DMS153 (cell line): Measurements from ENCODE around the gene LAMA4.
"Not testable (repeated sequence)": the region's sequence is repeated elsewhere in the genome, so short reads cannot be mapped to it uniquely, and the experiment has no call there.

Experiments used
- DNase-seq: peaks from one replicate; lab custom pipeline; 2025; lab: John Stamatoyannopoulos, UW

Gene LAMA4

GRCh38 chr6:112216662-112217551 is 37.5 kb downstream of the LAMA4 start:
- no peak for DNase-seq

- DNase-seq, result no peak
Observed at GRCh38 chr6:112215488-112216284, 38.7 kb downstream of the LAMA4 start.

- peak; percentile 82 for DNase-seq
Observed at GRCh38 chr6:112214739-112215269, 39.6 kb downstream of the LAMA4 start.

GRCh38 chr6:112210852-112211251 is 43.5 kb downstream of the LAMA4 start:
- no peak for DNase-seq

DNA sequence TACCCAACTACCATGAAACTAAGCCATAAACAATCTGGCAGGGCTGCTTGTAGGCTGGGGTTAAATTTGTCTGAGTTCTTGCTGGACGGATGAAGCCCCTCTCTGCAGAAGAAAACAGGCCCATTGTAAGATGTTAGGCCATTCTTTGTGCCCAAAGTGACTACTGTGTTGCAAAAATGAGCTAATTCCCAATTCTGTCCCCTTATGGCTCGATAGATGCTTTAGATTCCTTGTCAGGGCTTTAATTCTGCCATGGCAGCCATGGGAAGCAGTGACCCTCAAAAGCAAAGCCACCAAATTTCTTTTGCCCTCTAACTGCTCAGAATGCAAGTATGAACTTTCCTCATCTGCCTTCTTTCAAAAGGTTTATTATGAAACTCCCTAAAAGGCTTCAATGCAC is 45.2 kb downstream of the LAMA4 start:
- DNase-seq, result no peak

DNA sequence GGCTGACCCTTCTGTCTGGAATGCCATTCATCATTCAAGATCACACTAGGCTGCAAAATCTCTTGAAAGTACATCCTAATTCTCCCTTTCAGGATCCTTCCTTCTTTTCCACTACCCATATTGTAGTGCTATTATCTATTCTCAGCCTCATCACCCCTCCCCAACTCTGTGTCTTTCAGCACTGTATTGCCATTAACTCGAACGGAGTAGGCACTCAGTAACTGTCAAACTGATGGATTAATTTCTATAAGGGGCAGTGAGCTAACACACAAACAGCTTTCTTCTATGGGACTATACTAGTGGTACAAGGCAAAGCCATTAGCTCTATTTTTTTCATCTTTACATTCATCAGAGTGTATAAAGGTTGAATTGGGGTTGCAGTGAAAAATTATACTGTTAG is 46.6 kb downstream of the LAMA4 start:
- DNase-seq, result no peak

DNA sequence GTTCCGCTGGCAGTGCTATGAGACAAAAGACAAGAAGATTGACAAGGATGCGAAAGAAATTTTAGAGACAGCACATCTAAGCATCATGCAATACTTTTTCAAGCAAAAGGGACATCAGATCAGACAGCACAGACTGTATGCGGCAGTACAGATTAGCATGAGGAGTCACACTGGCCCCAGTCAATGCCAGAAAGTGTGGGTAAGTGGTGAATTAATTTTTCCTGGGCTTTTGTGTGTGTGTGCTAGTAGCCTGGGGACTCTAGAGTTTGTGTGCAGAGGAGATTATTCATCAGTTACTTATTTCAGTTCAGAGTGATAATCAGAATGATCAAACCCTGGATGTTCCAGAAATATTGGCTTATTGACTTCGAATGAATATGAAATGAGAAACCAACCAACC is 47.2 kb downstream of the LAMA4 start:
- DNase-seq, result no peak

- DNase-seq, result no peak
Observed at GRCh38 chr6:112206110-112206458, 48.3 kb downstream of the LAMA4 start.

DNA sequence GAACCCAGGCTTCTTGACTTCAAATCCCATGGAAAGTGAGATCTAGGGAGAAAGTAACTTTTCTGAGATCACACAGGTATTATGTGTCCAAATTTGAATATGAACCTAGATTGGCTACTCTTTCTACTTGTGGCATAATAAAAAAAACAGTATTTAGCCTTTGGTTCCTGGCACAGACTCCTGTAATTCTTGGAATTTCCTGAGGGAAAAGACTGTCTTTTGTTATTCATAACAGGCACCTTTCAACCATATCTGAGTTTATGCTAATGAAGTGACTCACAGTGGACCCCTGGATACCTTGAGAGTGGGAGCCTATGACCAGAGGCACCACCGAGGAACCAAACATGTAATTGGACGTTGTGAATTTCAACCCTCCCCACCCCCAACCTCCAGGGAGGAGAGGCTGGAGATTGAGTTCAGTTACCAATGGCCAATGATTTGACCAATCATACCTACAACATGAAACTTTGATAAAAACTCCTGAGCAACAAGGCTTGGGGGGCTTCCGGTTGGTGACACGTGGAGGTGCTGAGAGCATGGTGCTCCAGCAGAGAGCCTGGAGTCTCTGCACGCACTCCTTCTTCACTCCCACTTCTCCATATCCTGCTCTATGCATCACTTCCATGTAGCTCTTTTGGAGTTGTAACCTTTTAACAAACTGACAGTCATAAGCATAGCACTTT is 48.8 kb downstream of the LAMA4 start:
- no peak for DNase-seq

DNA sequence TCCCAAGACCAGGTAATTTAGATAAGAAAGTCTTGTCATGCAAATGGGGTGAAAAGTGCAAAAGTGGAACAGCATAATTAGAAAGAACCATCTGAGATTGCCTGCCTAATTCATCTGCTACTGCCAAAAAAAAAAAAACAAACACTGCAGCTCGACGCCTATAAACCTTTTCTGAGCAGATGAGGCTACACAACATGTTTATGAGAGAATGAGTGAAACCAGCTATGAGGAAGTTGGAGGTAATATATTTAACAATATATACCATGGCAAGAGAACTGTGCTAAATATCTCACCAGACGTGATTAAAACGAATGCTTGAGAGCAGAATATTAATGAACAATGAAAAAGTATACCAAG is 50.0 kb downstream of the LAMA4 start:
- no peak for DNase-seq

DNA sequence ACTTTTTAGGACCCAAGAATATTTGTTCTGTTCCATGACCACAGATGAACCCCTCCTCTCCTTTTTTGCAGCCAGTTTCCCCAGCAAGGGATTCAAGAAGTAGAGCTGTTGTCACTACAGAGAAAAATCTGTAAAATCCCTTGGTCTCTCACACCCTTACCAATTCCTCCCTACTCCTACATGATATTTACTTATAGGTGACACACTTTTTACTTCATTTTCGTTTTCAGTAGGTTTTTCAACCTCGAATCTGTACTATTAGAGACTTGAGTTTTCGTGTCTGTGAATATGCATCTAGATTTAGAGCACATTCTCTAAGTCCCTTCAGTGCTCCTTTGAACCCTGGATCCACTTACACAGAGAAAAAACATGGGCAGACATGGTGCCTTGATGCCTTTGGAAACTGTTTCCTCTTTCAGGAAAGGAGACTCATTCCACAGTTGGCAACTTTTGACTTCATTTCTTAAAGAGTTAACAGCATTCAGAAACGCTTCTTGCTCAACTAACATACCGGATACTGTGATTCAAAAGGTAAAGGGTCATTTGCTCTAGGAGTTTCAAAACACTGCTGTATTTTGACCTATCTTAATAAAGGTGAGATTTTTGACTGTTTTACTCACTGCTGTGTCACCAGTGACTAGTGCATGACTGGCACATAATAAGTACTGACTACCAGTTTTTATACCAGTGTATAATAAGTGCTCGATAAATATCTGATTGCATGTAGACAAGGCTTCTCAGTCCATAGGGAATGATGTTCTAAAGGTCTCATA is 50.6 kb downstream of the LAMA4 start:
- DNase-seq, result no peak

DNA sequence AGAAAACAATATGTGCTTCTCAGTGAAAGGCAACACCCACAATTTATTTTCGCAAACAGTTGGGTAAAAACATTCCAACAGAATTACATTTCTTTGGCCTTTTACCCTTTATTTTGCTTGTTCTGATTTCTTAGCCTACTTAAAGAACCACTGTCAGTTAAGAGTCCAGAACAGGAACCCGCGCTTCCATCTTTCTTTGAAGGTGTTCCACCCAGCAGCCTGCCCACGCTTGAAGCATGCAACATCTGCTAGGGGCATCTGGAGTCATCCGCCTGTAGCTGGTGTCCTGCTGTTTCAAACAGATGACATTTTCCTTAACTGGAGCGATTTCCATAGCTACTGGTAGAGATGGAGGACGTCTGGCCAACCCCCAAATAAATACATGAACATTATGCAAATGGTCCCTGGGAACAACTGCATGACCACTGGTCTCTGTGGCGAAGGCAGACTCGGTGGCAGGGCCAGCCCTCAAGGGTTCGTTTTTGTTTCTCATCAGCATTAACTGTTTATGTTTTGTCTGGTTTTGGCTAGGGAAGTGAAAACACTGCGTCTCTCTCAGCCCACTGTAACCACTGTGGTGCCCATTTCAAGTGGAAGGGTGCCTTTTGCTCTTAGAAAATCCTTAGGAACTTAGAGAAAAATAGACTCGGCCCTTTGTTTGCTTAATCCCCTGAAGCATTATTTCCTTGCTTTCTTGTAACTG is 51.6 kb downstream of the LAMA4 start:
- no peak for DNase-seq

GRCh38 chr6:112200185-112200914 is 54.0 kb downstream of the LAMA4 start:
- not testable (repeated sequence) for DNase-seq

- DNase-seq, result no peak
Observed at GRCh38 chr6:112199001-112199403, 55.4 kb downstream of the LAMA4 start.

DNA sequence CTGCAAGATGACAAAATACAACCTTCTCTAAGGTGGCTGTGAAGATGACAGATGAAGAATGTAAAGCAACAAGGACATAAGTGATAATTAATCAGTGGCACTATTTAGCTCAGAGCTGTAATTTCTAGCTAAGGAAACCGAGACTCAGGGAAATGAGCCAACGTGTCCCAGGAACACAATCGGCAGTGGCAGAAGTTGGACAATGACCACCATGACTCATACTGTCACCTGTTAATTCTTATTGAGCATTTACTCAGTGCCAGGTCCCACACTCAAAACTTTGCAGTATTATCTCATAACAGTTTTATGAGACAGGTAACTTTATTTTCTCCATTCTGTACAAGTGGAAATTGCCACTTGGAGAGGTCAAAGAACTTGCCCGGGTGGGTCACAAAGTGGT is 55.8 kb downstream of the LAMA4 start:
- no peak for DNase-seq

DNA sequence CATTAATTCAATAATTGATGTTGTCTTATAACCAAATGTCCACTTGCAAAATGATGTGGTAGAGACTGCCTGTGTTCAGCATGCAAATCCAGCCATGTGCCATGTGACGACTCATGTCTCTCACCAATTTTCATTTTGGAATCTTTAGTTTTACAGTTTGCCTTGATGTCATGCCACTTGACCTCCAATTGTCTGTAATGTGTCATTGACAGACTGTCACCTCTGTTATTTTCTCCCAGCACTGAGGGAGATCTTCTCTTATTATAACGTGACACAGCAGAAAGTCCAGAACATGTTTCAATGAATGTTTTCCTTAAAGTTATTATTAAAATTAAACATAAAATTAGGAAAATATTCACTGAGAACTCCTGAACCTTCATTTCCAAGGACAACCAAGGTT is 56.7 kb downstream of the LAMA4 start:
- DNase-seq, result no peak

- DNase-seq, result no peak
Observed at GRCh38 chr6:112196306-112196705, 58.1 kb downstream of the LAMA4 start.

DNA sequence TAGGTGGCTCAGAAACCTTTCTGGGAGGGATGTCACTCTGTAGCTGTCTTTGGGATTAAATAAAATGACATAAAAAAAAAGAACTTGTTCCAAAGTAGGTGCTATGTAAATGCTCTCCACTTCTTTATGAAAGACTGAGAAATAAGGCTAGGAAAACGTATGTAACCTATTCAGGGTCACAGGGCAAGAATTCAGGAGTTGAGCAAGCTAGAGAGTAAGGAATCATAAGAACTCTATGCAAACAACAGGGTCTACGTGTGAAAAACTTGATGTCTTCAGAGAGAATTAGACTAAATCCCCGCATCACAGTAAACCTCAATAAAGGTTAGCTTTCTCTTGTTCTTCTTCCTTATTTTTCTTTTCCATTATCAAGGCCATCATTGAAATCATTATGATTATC is 59.2 kb downstream of the LAMA4 start:
- no peak for DNase-seq

DNA sequence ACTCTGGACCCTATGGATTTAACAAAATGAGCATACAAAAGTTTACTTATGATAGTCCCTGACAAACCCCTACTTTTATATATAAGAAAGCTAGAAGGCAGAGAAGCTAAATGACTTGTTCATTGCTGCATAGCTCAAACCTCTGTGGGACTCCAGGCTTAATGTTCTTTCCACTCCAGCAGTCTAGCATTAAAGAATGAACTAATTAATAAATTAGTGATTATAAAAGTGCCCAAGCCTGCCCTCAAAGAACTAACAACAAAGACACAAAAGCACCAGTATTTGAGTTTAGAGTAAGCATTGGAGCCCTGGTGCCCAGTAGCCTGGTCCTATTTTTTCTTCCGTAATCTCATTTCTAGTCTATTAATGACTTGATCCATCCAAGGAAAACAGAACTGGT is 59.9 kb downstream of the LAMA4 start:
- DNase-seq, result no peak

DNA sequence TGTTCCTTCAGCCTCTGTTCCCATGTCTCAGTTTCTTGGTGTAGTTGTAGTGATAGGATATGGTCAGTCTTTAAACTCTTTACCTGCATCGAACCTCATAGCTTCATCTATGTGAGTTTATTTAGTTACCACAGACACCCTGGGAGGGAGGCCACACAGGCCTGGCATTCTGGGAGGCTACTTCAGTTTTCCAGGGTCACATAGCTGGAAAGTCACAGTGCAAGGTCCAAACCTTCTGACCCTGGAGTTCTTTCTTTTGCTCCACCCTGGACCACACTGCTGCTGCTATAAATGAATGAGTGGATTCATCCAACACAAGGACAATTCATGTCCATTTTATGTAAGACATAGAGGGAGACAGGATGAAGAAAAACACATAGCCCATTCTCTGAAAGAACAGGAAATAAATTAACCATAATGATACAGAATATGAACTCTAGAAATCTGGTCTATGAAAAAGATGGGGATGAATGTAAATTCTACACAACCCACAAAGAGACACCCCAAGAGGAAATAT is 60.8 kb downstream of the LAMA4 start:
- DNase-seq, result no peak
